Brain microvascular endothelial cell (primary cell): ENCODE results near the gene KLHL8.
A peak's percentile ranks its signal among the peaks of the same experiment; 100 is the strongest.

Experiments
- DNase-seq: peaks from one replicate; pipeline ENCODE4 v3.0.0-alpha.2; 2020
- H3K27ac ChIP-seq: fragments of 250-450 bp; sonication (Bioruptor Pico); 2 replicates; pipeline ENCODE4 v1.5.1; 2020; ENCODE audit warnings: mild to moderate bottlenecking, moderate library complexity
- H3K27me3 ChIP-seq: fragments of 250-450 bp; sonication (Bioruptor Pico); replicated peaks from 2 replicates; pipeline ENCODE4 v1.5.1; 2020; ENCODE audit warnings: mild to moderate bottlenecking
- H3K36me3 ChIP-seq: fragments of 250-450 bp; sonication (Bioruptor Pico); replicated peaks from 2 replicates; pipeline ENCODE4 v1.5.1; 2020; ENCODE audit warnings: mild to moderate bottlenecking
- H3K4me3 ChIP-seq: 2 replicates; pipeline ENCODE4 v1.5.1; 2011; ENCODE audit warnings: low read depth, mild to moderate bottlenecking, control low read depth, low read length, moderate library complexity
- CTCF ChIP-seq: IDR thresholded peaks from 2 replicates; pipeline ENCODE4 v1.5.1; 2011; ENCODE audit warnings: low read depth, mild to moderate bottlenecking, moderate library complexity, low read length, control low read depth, inconsistent platforms; ENCODE audit errors: missing control alignments
- in situ Hi-C: cut with HindIII; loops from 2 replicates; pipeline ENCODE4 v1.10.0; 2017; ENCODE audit warnings: low sequenced_read_pairs, low pct_ligation_motif_present

The KLHL8 gene

GRCh38 chr4:87220094-87220822 lies at the start of gene KLHL8:
Gene KLHL8, minus strand, starts transcription at chr4:87220618. Its CDS starts 25,079 bp downstream, at chr4:87195539.
- in situ Hi-C loops = no loop called here
- Histone ChIP-seq H3K27me3 (no peaks in the 10 kb centered on the region), H3K36me3 (no peaks in the 10 kb centered on the region), H3K4me3 (peak within 1 kb of the TSS; percentile 97), H3K27ac (peak within 1 kb of the TSS; percentile 75)
- peak; percentile 77 for DNase-seq
- TF ChIP-seq CTCF = peak; percentile 48

- Histone ChIP-seq H3K27ac (no peak overlapping the region), H3K36me3 (no peaks in the 10 kb centered on the region), H3K27me3 (no peaks in the 10 kb centered on the region), H3K4me3 (no peak overlapping the region)
- TF ChIP-seq CTCF = peak; percentile 75
- in situ Hi-C loops = no loop called here
- peak; percentile 37 for DNase-seq
Observed at GRCh38 chr4:87270144-87270543, 49.7 kb upstream of the KLHL8 start.

- no peak for TF ChIP-seq CTCF
- H3K36me3 ChIP-seq = no peaks in the 10 kb centered on the region
- H3K4me3 ChIP-seq = no peak overlapping the region
- in situ Hi-C loops = no loop called here
- no peak for DNase-seq
- no peaks in the 10 kb centered on the region for H3K27me3 ChIP-seq
- H3K27ac ChIP-seq = no peak overlapping the region
Observed at GRCh38 chr4:87268411-87268810, 48.0 kb upstream of the KLHL8 start.

- no peak overlapping the region for H3K27ac ChIP-seq
Observed at GRCh38 chr4:87266986-87267385, 46.6 kb upstream of the KLHL8 start.

GRCh38 chr4:87262886-87263285 lies 42.5 kb upstream of the KLHL8 start:
- Histone ChIP-seq H3K27ac (no peak overlapping the region), H3K4me3 (no peak overlapping the region), H3K27me3 (no peaks in the 10 kb centered on the region), H3K36me3 (no peaks in the 10 kb centered on the region)
- no peak for TF ChIP-seq CTCF
- DNase-seq = no peak
- in situ Hi-C loops = no loop called here

More at GRCh38 chr4:87266986-87267385, 46.6 kb upstream of the KLHL8 start:
- Histone ChIP-seq H3K27me3 (no peaks in the 10 kb centered on the region), H3K36me3 (no peaks in the 10 kb centered on the region), H3K4me3 (no peak overlapping the region)
- in situ Hi-C loops = no loop called here
- no peak for TF ChIP-seq CTCF
- no peak for DNase-seq

- Histone ChIP-seq H3K27ac (no peak overlapping the region), H3K36me3 (no peaks in the 10 kb centered on the region), H3K4me3 (no peak overlapping the region), H3K27me3 (no peaks in the 10 kb centered on the region)
- DNase-seq = peak; percentile 4
- no peak for TF ChIP-seq CTCF
- in situ Hi-C loops = no loop called here
Observed at GRCh38 chr4:87260477-87260876, 40.1 kb upstream of the KLHL8 start.
